ENCODE measurements around the gene FGB. TPM values are rescaled to one million over a fixed set of nuclear protein-coding genes. Genes with fewer than 3 reads are reported as not detected.

FGB gene
- total and polyA plus RNA-seq, 9 of the 15 experiments (the other 6 are each of a cell fraction or from before 2014, with no cell fraction given) = 0.07 to 1.9 (median 0.13) TPM; not detected in 6

DNA sequence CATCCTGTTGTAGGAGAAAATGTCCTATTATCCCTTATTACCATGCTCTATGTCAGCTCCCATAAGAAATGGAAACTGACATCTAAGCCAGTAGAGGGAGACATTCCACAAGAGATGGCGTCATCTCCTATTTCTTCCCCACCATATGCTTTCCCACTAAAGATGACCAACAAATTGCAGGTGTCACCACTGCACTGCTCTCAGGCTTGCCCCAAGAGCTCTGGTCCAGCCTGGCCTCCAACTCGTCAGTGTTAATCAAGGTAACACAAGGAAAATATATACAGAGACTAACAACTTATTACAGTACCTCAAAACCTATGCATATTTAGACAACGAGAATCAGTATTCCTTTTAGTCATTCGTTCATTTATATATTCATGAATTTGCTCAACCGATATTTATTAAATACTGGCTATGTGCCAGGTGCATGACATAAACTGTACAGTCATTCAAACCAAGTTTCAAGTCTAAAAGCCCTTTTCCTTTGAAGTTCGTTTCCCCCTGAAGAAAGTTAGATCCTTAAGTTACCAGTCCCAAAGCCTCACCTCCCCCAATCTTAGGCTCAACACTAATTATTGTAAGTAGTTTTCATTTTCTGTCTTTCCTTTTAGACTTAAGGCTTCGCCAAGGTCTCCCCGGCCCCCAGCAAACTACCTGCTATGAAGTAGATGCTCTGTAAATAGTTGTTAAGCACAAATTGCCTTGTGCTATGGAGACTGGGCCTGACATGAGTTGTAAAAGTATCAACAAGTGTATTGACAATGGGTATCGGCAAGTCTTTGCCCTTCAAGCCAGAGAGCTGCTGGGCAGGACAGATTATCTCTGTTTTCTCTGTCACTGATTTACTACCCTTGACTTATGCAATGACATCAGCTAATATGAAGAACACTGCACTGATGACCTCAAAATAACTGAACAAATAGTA is 3.1 kb upstream of the FGB start (continued):
- no peak for TF ChIP-seq RERE (CRISPR knock-in tag; IDR thresholded peaks at IDR 0.05; ENCODE audit: borderline replicate concordance)
- no peak for TF ChIP-seq RFX5 (IDR thresholded peaks at IDR 0.05; ENCODE audit: low read depth, low read length)
- TF ChIP-seq E2F6 (IDR thresholded peaks at IDR 0.05; ENCODE audit: borderline replicate concordance in 1 of 2, extremely low read depth in 1 of 2, insufficient read depth in 1 of 2, insufficient read length in 1 of 2, low read depth in 1 of 2, low read length in 1 of 2, poor library complexity in 1 of 2, severe bottlenecking in 1 of 2) = no peak
- TF ChIP-seq MEIS2 (IDR thresholded peaks at IDR 0.05; ENCODE audit: partially characterized antibody) = peak; percentile 75
- no peak for TF ChIP-seq PCBP1 (IDR thresholded peaks at IDR 0.05; ENCODE audit: low read depth, low read length, poor library complexity, severe bottlenecking)
- TF ChIP-seq SMARCA5 (IDR thresholded peaks at IDR 0.05) = no peak
- TF ChIP-seq ZNF699 (CRISPR knock-in tag; IDR thresholded peaks at IDR 0.05; ENCODE audit: insufficient replicate concordance) = no peak
- TF ChIP-seq MXD1 (CRISPR knock-in tag; IDR thresholded peaks at IDR 0.05; ENCODE audit: borderline replicate concordance, poor library complexity, severe bottlenecking) = no peak
- no peak for TF ChIP-seq ZNF347 (CRISPR knock-in tag; IDR thresholded peaks at IDR 0.05; ENCODE audit: low read depth)
- TF ChIP-seq TAL1 (IDR thresholded peaks at IDR 0.05) = no peak
- peak; percentile 81 to 95 for TF ChIP-seq RAD21 (CRISPR knock-in tag; conservative IDR thresholded peaks at IDR 0.05 in 1 of 2, IDR thresholded peaks at IDR 0.05 in 1 of 2)
- no peak for TF ChIP-seq THRB (CRISPR knock-in tag; conservative IDR thresholded peaks at IDR 0.05)
- TF ChIP-seq HDAC3 (IDR thresholded peaks at IDR 0.05; ENCODE audit: borderline replicate concordance, partially characterized antibody) = no peak
- TF ChIP-seq ILK (tag; IDR thresholded peaks at IDR 0.05; ENCODE audit: borderline replicate concordance, low read depth) = no peak
- TF ChIP-seq RAD51 (IDR thresholded peaks at IDR 0.05; ENCODE audit: borderline replicate concordance, low read depth) = no peak

Measured in K562 (cell line).